HG03097 (cell line): ENCODE results near the gene NR3C1.
A peak's percentile ranks its signal among the peaks of the same experiment; 100 is the strongest.

Source experiments
- ATAC-seq: cut with Tn5 transposase; IDR thresholded peaks from one replicate; pipeline ENCODE4 v1.9.1; 2021; ENCODE audit not compliant: unreplicated experiment, low FRiP score

The NR3C1 gene

GRCh38 chr5:143427122-143427735 lies 23.7 kb upstream of the NR3C1 start:
- ATAC-seq = peak; percentile 24

DNA sequence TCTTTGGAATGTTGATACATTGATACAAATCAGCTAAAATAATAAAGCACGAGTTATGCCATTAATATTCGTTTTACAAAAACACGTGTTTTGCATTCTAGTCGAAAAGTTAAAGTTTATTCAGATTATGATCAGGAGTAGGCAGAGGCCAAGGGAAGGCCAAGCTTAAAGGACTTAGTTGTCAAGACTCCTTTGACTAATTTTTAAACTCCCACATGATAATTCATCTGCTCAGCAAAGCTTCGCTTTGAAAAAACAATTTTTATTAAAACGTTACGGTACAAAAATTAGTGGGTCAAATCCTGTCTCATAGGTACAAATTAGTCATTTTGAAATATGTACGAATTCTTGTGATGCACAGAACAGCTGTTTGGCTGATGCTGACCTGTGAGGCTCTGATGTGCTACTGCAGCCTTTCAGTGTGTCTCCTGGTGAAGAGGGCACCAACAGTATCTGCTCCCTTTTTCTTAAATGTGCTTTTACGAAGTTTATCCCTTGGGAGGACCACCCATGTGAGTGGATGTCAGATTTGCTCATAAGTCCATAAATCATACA lies 23.0 kb upstream of the NR3C1 start:
- ATAC-seq = peak; percentile 37

DNA sequence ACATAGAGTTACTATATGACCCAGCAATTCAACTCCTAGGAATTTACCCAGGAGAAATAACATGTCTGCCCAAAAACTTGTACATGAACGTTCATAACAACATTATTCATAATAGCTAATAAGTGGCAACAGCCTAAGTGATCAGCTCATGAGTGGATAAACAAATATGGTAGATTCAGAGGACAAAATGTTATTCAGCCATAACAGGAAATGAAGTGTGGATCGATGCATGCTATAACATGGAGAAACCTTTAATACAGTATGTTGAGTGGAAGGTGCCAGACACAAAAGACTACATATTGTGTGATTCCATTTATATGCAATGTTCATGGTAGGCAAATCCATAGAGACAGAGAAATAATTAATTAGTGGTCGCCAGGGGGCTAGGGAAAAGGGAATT lies 22.3 kb upstream of the NR3C1 start:
- ATAC-seq = no peak

DNA sequence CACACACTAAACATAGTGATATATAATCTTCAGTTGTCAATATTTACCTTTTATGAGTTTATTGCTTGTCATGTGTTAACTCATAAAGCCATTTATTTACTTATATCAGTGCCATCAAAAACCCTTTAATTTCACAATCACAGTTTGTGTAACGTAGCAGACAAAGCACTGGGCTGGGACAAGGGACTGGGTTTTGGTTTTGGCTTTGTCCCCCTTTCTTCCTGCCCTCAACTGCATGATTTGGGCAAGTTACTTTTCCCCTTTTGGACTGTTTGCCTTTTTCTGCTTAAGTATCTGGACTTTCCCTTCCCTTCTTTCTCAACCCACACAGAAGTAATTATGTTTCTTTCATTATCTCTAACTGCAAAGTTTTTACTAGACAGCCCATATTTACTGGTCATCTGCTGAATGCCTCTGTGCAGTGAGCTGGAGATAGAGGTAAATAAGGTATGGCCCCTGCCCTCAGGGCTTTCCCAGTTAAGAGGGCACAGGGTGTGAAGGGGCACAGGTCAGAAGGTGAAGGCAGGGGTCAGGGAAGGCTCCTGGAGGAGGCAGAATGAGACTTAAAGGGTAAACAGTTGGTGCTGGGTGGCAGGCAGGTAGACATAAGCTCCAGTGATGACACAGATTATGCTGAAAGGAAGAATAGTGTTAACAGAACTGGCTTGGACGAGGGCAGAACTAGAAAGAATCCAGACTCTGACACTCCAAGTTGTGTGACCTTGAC lies 14.8 kb upstream of the NR3C1 start:
- no peak for ATAC-seq

DNA sequence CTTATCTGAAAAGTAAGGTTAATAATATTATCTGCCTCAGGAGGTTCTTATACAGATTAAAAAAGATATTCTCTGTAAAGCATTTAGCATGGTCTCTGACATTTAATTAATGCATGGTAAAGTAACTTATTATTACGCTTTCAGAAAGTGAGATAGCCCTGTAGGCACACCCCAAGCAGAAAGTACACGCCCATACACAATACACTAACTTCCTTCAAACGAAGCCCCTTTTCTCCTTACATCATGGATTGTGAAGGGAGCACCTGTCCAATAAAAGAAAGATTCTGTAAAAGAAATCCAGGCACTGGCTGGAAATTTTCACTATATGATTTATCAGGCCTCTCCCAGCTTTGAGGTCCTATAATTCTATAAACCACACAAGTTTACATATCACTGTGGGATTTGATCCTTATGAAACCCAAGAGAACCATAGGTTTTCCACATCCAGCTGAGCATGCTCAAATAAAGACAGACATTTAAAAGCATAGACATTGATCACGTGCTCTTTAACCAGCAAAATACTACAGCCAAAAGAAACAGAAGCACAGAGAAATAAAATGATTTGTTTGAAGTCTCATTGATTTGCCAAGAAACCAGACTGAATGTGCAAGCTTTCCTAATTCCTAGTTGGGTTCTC lies 14.1 kb upstream of the NR3C1 start:
- no peak for ATAC-seq

- ATAC-seq = no peak
Observed at GRCh38 chr5:143416411-143416810, 12.9 kb upstream of the NR3C1 start.

GRCh38 chr5:143413958-143414669 lies 10.6 kb upstream of the NR3C1 start:
- no peak for ATAC-seq

GRCh38 chr5:143412661-143413342 lies 9.3 kb upstream of the NR3C1 start:
- no peak for ATAC-seq

DNA sequence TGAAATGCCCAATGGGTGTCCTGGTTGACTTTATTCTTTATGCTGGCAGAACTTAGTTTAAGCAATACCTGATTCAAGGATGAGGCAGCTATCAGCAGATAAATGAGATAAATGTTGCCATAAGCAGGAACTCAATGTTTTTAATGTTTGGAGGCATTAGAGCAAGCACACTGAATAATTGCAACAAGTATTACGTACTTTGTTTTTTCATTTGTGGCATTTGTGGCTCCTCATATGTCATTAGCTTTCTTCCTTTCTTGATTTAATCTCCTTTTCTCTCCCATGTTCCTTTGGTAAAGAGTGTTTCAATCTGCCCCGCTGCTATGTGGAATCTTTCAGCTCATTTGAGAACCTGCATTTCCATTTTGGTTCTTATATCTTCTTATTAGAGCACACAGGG lies 6.4 kb upstream of the NR3C1 start:
- no peak for ATAC-seq

- ATAC-seq = no peak
Observed at GRCh38 chr5:143406408-143406807, 2.9 kb upstream of the NR3C1 start.

DNA sequence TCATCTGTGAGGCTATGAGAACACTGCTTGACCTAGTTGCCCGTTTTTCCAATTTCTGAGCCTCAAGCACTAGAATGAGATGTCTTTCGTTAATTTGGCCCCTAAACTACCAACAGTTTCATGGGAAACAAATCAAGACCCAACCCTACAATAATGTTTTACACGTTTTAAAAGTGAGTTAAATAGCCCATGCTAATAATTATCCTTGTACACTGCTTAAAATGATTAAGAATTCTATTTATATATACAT lies 2.3 kb upstream of the NR3C1 start:
- ATAC-seq = no peak

GRCh38 chr5:143405063-143405848 lies 1.8 kb upstream of the NR3C1 start:
- ATAC-seq = peak; percentile 31

DNA sequence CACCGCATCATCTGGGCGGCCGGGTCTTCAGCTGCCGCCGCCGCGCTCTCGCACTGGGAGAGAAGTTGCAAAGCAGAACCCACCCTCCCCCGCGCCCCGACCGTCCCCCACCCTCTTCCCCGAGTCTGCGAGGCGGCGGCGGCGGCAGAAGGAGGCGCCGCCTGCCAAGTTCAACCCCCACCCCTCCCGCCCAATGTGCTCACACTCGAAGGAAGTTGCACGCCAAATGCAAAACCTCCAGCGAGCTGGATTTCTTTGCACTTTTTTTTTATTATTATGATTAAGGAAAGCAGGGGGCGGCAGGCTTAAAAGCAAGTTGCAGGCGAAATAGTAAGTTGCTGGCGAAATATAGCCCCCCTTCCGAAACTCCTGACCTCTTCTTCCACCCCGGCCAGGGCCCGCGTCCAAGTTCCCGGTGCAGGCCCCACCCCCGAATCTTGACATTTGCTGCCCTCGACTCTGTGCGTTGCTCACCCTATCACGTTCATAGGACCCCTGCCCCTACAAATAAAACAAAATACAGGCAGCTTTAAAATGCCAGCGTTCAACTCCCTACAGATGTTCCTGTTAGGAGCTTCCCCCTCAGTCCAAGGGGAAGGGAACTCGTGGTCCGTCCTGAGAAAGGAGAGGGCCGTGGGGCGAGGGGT lies 1.1 kb upstream of the NR3C1 start:
- peak; percentile 6 for ATAC-seq

DNA sequence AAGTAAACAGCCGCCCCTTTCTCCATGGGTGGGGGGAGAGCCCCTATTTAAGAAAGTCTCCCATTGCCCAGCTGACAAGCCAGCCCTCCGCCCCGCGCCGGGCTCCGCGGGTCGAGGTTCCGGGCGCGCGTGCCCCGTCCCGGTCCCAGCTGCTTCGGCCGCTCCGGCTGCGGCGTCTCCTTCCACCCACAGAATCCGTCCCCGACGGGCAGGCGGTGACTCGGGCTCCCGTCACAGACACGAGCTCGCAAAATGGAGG lies 223 bp downstream of the NR3C1 start:
- peak; percentile 15 for ATAC-seq

DNA sequence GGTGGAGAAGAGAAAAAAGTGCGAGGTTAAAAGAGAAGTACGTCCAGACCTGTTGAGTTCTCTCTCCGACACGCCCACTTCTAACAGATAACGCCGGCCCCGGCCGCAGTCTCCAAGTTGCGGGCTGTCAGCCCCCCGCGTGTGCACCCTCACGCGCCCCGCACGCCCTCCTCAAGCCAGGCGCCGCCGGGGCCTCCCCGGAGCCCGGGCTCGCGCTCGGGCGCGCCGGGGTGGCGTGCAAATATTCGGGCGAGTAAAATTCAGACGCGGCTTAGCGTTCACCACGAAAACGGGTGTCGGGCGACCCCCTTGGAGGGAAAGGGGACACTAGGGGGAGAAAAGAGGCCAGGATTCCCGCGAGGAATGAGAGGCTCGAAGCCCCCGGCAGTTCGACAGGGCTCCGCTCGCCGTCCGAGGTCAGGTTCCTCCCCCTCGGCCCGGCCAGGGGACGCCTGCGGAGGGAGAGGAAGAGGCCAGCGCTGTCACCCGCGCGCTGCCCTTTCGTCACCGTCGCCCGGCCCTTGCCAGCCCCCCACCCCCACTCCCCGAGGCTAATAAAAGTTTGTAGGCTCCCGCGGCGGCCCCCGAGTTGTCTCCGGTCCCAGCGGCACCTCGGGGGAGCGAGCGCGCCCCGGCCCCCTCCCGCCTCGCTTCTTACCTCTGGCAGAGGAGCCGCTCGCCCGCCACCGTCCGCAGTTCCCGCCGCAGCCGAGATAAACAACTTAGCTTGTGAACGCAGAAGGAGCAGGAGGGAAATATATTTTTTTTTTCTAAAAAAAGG lies 743 bp downstream of the NR3C1 start:
- no peak for ATAC-seq

GRCh38 chr5:143402017-143402552 lies 1.4 kb downstream of the NR3C1 start:
- no peak for ATAC-seq

DNA sequence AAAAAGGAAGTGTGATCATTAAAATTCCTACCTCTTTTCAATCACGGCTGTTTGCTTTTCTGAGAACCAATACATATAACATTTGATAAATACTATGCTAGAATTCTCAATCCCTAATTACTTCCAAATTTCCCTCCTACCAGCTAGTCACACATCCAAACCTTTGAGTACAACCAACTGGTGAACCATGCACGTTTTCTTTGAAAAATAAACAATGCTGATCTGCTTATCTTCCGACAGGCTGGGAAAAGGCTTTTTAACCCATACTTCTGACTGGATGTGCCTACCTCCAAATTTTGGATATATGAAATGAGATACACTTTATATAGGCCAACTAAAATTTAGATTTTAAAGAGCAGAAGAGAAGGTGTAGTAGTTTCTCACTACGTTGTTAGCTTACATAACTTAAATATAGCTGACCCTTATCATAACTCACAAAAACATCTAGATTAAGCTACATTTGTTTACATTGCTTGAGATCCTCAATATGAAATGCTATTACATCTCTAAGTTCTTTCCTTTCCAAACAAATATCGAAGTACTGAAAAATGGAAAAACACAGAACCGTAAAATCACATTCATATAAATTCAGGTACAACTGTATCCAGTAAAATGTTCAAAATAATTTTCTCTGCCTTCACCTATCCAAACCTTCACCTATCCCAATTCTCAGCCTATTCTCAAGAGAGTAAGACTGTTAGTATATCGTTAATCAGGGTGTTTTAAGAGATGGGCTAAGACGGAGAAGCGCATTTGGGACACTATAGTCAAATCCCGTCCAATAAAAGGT lies 2.1 kb downstream of the NR3C1 start:
- no peak for ATAC-seq
